Activated B cell treated with CpG ODN at 0.5 μM for 24 hours (primary cell): ENCODE data around the gene DENND10. TPM values are rescaled to one million over a fixed set of nuclear protein-coding genes. Genes with fewer than 3 reads are reported as not detected.
"Not testable (repeated sequence)": the region's sequence is repeated elsewhere in the genome, so short reads cannot be mapped to it uniquely, and the experiment has no call there.

ENCODE experiments used
- ATAC-seq: fragments of 200-7000 bp; cut with Tn5 transposase; one replicate; pipeline ENCODE4 v1.10.0; 2021; ENCODE audit warnings: low read depth, mild to moderate bottlenecking, moderate library complexity
- CTCF ChIA-PET: fragments of 350-600 bp; sonication (Branson Sonifier 250); formaldehyde crosslinking; loops from one replicate; lab custom pipeline; 2021; ENCODE audit warnings: antibody characterized with exemption; lab: Charles Lee
- POLR2A ChIA-PET: fragments of 350-600 bp; sonication (Branson Sonifier 250); formaldehyde crosslinking; loops from one replicate; lab custom pipeline; 2021; ENCODE audit warnings: antibody characterized with exemption; lab: Charles Lee
- DNase-seq: peaks from one replicate; pipeline ENCODE4 v3.0.0; 2022
- H3K27ac Mint-ChIP-seq: one replicate; pipeline ENCODE4 v1.8.0; 2020; ENCODE audit warnings: mixed read lengths
- H3K27me3 Mint-ChIP-seq: one replicate; pipeline ENCODE4 v1.8.0; 2021; ENCODE audit warnings: mixed read lengths
- H3K36me3 Mint-ChIP-seq: one replicate; pipeline ENCODE4 v1.8.0; 2021; ENCODE audit warnings: low read depth, mixed read lengths
- H3K4me1 Mint-ChIP-seq: one replicate; pipeline ENCODE4 v1.8.0; 2021; ENCODE audit warnings: mixed read lengths
- H3K4me3 Mint-ChIP-seq: one replicate; pipeline ENCODE4 v1.8.0; 2020; ENCODE audit warnings: mild to moderate bottlenecking, mixed read lengths
- H3K9me3 Mint-ChIP-seq: one replicate; pipeline ENCODE4 v1.8.0; 2020; ENCODE audit warnings: mixed read lengths
- CTCF ChIP-seq: fragments of 200-600 bp; IDR thresholded peaks from one replicate; pipeline ENCODE4 v1.8.0; 2022; ENCODE audit warnings: antibody characterized with exemption, mild to moderate bottlenecking
- intact Hi-C: fragments of 100-400 bp; cut with micrococcal nuclease; formaldehyde crosslinking; loops from one replicate; pipeline ENCODE4 v1.15.1; 2024
- total RNA-seq: library from RNA; stranded (reverse); gene quantifications from 2 replicates; pipeline ENCODE4 v1.2.3, GENCODE V29; 2022

DENND10 gene
- total RNA-seq, 1 donor from 2014 or later, result 15.0 TPM

DNA sequence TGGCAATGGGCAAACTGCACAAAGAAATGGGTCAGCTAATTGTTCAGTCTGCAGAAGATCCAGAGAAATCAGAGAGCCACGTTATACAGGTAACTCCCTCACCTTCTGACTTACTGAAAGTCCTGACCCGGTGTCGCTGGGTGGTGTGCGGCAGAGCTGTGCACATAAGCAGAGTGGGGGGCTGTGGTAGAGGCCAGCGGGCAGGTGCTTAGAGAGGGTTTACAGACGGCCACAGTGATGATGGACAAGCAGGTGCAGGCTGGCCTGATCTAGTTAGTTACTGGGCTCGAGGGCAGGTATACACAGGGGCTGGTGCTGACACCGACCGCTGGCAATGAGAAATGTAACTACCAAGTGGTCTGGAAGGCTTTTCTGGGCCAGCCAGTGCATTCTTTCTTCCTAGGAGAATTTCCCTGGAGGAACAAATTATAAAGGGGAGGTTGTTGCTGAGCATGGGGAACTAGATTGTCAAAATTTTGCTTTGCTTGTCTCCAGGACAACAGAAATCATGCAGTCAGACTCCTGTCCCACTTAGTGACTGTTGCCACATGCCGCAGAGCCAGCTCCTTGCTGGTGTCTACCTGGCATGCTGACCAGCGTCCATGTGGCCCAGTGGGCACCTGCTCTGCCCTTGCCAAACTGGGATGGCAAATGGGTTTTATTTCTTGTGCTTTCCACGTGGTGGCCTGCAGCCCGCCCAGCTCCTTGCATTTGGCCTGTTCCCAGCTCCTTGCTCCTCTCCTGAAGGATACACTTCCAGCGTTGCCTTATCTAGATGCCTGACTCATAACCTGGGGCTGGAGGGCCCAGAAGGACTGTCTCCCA is 28.8 kb downstream of the DENND10 start:
- H3K27ac Mint-ChIP-seq, result no peak overlapping the region
- DNase-seq (no peak), ATAC-seq (no peak)
- H3K4me3 Mint-ChIP-seq, result no peak overlapping the region
- peaks cover 17% of the 10 kb centered on the region for H3K4me1 Mint-ChIP-seq
- POLR2A ChIA-PET, result interaction anchor here (0.8 to 1.2 kb wide), 2 partner anchors 52 to 740 kb away, joined by 3 to 5 read pairs; partner anchors contain the start of genes EIF3A and MCMBP
- TF ChIP-seq CTCF, result no peak
- no peaks in the 10 kb centered on the region for H3K9me3 Mint-ChIP-seq
- CTCF ChIA-PET, result no interaction called here
- H3K36me3 Mint-ChIP-seq, result peaks cover 37% of the 10 kb centered on the region
- no peaks in the 10 kb centered on the region for H3K27me3 Mint-ChIP-seq
- intact Hi-C loops, result loop anchor here (5.0 kb wide), 1 partner anchor 50 kb away; the partner anchor contains the start of gene EIF3A

- ChIA-PET CTCF (no interaction called here), POLR2A (no interaction called here)
- ATAC-seq (no peak), DNase-seq (no peak)
- H3K27me3 Mint-ChIP-seq, result no peaks in the 10 kb centered on the region
- intact Hi-C loops, result loop anchor here (5.0 kb wide), 1 partner anchor 52 kb away; the partner anchor contains the start of gene EIF3A
- TF ChIP-seq CTCF, result no peak
- no peaks in the 10 kb centered on the region for H3K9me3 Mint-ChIP-seq
- no peak overlapping the region for H3K4me3 Mint-ChIP-seq
- H3K4me1 Mint-ChIP-seq, result peaks cover 17% of the 10 kb centered on the region
- H3K36me3 Mint-ChIP-seq, result peaks cover 38% of the 10 kb centered on the region
- H3K27ac Mint-ChIP-seq, result no peak overlapping the region
Observed at GRCh38 chr10:119133949-119134348, 30.0 kb downstream of the DENND10 start.

GRCh38 chr10:119135513-119135881 is 31.6 kb downstream of the DENND10 start:
- Mint-ChIP-seq H3K36me3 (peaks cover 38% of the 10 kb centered on the region), H3K4me1 (peaks cover 16% of the 10 kb centered on the region), H3K9me3 (no peaks in the 10 kb centered on the region), H3K4me3 (no peak overlapping the region), H3K27me3 (no peaks in the 10 kb centered on the region), H3K27ac (no peak overlapping the region)
- ChIA-PET CTCF (no interaction called here), POLR2A (interaction anchor here (0.6 kb wide), 1 partner anchor 74 kb away, joined by 4 read pairs; no protein-coding TSS in a partner anchor)
- DNase-seq, result no peak
- no peak for ATAC-seq
- intact Hi-C loops, result loop anchor here (5.0 kb wide), 1 partner anchor 282 kb away; no protein-coding TSS in a partner anchor
- TF ChIP-seq CTCF, result no peak

DNA sequence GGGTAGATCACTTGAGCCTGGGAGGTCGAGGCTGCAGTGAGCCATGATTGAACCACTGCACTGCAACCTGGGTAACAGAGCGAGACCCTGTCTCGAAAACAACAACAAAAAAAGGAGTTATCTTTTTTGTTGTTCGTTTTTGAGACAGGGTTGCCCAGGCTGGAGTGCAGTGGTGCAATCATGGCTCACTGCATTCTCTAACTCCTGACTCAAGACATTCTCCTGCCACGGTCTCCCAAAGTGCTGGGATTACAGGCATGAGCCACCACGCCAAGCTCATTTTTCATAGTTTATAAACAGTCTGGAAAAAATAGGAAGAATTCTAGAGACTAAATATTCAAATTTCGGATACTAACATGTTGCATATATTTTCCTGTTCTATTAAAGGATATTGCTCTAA is 32.2 kb downstream of the DENND10 start:
- no peak for TF ChIP-seq CTCF
- Mint-ChIP-seq H3K27me3 (no peaks in the 10 kb centered on the region), H3K36me3 (peaks cover 39% of the 10 kb centered on the region), H3K4me1 (peaks cover 10% of the 10 kb centered on the region), H3K4me3 (no peak overlapping the region), H3K9me3 (no peaks in the 10 kb centered on the region), H3K27ac (no peak overlapping the region)
- DNase-seq (no peak), ATAC-seq (no peak)
- CTCF ChIA-PET, result no interaction called here
- intact Hi-C loops, result loop anchor here (5.0 kb wide), 1 partner anchor 281 kb away; no protein-coding TSS in a partner anchor
- POLR2A ChIA-PET, result interaction anchor here (0.6 kb wide), 1 partner anchor 73 kb away, joined by 4 read pairs; no protein-coding TSS in a partner anchor

DNA sequence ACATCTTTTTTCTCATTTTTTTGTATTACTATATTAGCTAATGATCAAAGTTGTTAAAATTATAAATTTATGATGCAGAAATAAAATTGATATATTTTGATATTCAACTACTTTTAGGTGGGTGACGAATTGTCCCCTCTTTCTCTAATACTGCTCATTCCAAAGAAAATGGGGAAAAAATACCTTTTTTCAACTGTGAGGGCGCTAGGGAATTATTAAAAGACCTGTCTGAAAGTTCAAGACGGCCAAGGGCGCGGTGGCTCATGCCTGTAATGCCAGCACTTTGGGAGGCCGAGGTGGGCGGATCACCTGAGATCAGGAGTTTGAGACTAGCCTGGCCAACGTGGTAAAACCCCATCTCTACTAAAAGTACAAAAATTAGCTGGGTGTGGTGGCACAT is 34.0 kb downstream of the DENND10 start:
- POLR2A ChIA-PET, ATAC-seq, H3K4me3 Mint-ChIP-seq, H3K27ac Mint-ChIP-seq, DNase-seq, H3K9me3 Mint-ChIP-seq, H3K4me1 Mint-ChIP-seq, H3K27me3 Mint-ChIP-seq: not testable (repeated sequence)
- H3K36me3 Mint-ChIP-seq, result peaks cover 26% of the 10 kb centered on the region
- CTCF ChIA-PET, result interaction anchor here (0.8 kb wide), 1 partner anchor 34 kb away, joined by 3 read pairs; the partner anchor contains the start of gene DENND10
- intact Hi-C loops, result loop anchor here (2.0 to 5.0 kb wide), 2 partner anchors 279 to 405 kb away; partner anchors contain the start of gene RGS10
